ENCODE results near the gene ATP2C1.

ATP2C1 gene

GRCh38 chr3:131008326-131008725, 114.4 kb downstream of the ATP2C1 start:
- H3K4me3 ChIP-seq (ENCODE audit: low read depth, low read length) = no peak overlapping the region
- no peak for DNase-seq (ENCODE audit: low read depth)
- TF ChIP-seq CTCF (IDR thresholded peaks at IDR 0.05; ENCODE audit: control insufficient read depth, extremely low read depth, insufficient read depth) = no peak

GRCh38 chr3:131009698-131010097, 115.8 kb downstream of the ATP2C1 start:
- no peak overlapping the region for H3K4me3 ChIP-seq (ENCODE audit: low read depth, low read length)
- no peak for TF ChIP-seq CTCF (IDR thresholded peaks at IDR 0.05; ENCODE audit: control insufficient read depth, extremely low read depth, insufficient read depth)
- DNase-seq (ENCODE audit: low read depth) = no peak

- no peak overlapping the region for H3K4me3 ChIP-seq (ENCODE audit: low read depth, low read length)
- TF ChIP-seq CTCF (IDR thresholded peaks at IDR 0.05; ENCODE audit: control insufficient read depth, extremely low read depth, insufficient read depth) = no peak
- DNase-seq (ENCODE audit: low read depth) = no peak
These were observed 125.1 kb downstream of the ATP2C1 start for GRCh38 chr3:131018970-131019369.

GRCh38 chr3:131020122-131020693, 126.3 kb downstream of the ATP2C1 start:
- no peak for DNase-seq (ENCODE audit: low read depth)
- TF ChIP-seq CTCF (IDR thresholded peaks at IDR 0.05; ENCODE audit: control insufficient read depth, extremely low read depth, insufficient read depth) = no peak

GRCh38 chr3:131025539-131025938, 131.7 kb downstream of the ATP2C1 start:
- H3K4me3 ChIP-seq (ENCODE audit: low read depth, low read length) = peak overlapping the region; percentile 73
- DNase-seq (ENCODE audit: low read depth) = no peak
- TF ChIP-seq CTCF (IDR thresholded peaks at IDR 0.05; ENCODE audit: control insufficient read depth, extremely low read depth, insufficient read depth) = no peak

More at GRCh38 chr3:131020122-131020693, 126.3 kb downstream of the ATP2C1 start:
- H3K4me3 ChIP-seq (ENCODE audit: low read depth, low read length) = no peak overlapping the region

GRCh38 chr3:131026321-131027151, 132.7 kb downstream of the ATP2C1 start, which contains the start of the genes ASTE1 and NEK11:
Gene ASTE1 (minus strand): TSS chr3:131026825. CDS start chr3:131025306, 1,519 bp downstream.
Gene NEK11 (plus strand): TSS chr3:131026877. CDS start chr3:131029709, 2,832 bp downstream.
- peak; percentile 69 for DNase-seq (ENCODE audit: low read depth)
- no peak for TF ChIP-seq CTCF (IDR thresholded peaks at IDR 0.05; ENCODE audit: control insufficient read depth, extremely low read depth, insufficient read depth)
- H3K4me3 ChIP-seq (ENCODE audit: low read depth, low read length) = peak within 1 kb of the TSS; percentile 73

Data from LNCaP clone FGC (cell line).